GM12875 (cell line): ENCODE data around the gene HACD2.
"Not testable (repeated sequence)": the region's sequence is repeated elsewhere in the genome, so short reads cannot be mapped to it uniquely, and the experiment has no call there.

ENCODE experiments used
- H3K4me3 ChIP-seq: one replicate; pipeline ENCODE4 v1.5.1; 2011; ENCODE audit warnings: low read depth, low read length, control low read depth
- CTCF ChIP-seq: IDR thresholded peaks from 2 replicates; pipeline ENCODE4 v1.5.1; 2011; ENCODE audit warnings: low read depth, mild to moderate bottlenecking, control low read depth, inconsistent platforms, low read length, moderate library complexity, borderline replicate concordance; ENCODE audit not compliant: insufficient read depth

HACD2 gene

GRCh38 chr3:123611082-123611481, 26.2 kb upstream of the HACD2 start:
- no peak for TF ChIP-seq CTCF
- no peak overlapping the region for H3K4me3 ChIP-seq

GRCh38 chr3:123610331-123610730, 25.5 kb upstream of the HACD2 start:
- H3K4me3 ChIP-seq: no peak overlapping the region
- TF ChIP-seq CTCF: no peak

- no peak for TF ChIP-seq CTCF
- H3K4me3 ChIP-seq: no peak overlapping the region
Observed at GRCh38 chr3:123609063-123609462, 24.2 kb upstream of the HACD2 start.

GRCh38 chr3:123608263-123608937, 23.5 kb upstream of the HACD2 start:
- TF ChIP-seq CTCF: no peak

GRCh38 chr3:123606527-123606926, 21.7 kb upstream of the HACD2 start:
- no peak overlapping the region for H3K4me3 ChIP-seq
- TF ChIP-seq CTCF: no peak

More at GRCh38 chr3:123608263-123608937, 23.5 kb upstream of the HACD2 start:
- no peak overlapping the region for H3K4me3 ChIP-seq

GRCh38 chr3:123605789-123606234, 21.0 kb upstream of the HACD2 start:
- no peak for TF ChIP-seq CTCF
- H3K4me3 ChIP-seq: no peak overlapping the region

- not testable (repeated sequence) for H3K4me3 ChIP-seq
Observed at GRCh38 chr3:123603153-123603552, 18.3 kb upstream of the HACD2 start.
